K562 treated with DMSO at 1 percent for 24 hours (cell line): ENCODE measurements around the gene IFT22. TPM values are rescaled to one million over a fixed set of nuclear protein-coding genes. Genes with fewer than 3 reads are reported as not detected.

Source experiments
- total RNA-seq: library from RNA; unstranded; fragments of 300-600 nt; gene quantifications from 2 replicates; pipeline ENCODE4 v1.2.3, GENCODE V29; 2022; ENCODE audit warnings: low read depth; ENCODE audit not compliant: insufficient read depth

IFT22 gene
- total RNA-seq = 18.8 and 22.8 TPM in 2 replicates

GRCh38 chr7:101321491-101322401 is at the start of gene IFT22:
Gene IFT22 (minus strand): TSS chr7:101321812. CDS start chr7:101321709, 103 bp downstream.

GRCh38 chr7:101362334-101363195 is 41.0 kb upstream of the IFT22 start, which contains the start of gene COL26A1:
Gene COL26A1 (plus strand): TSS chr7:101362875. CDS start chr7:101363033, 158 bp downstream.

Other genes starting within 250 kb of the IFT22 start
- 23.1 and 23.6 TPM in 2 replicates for gene TRIM56, start 236.3 kb downstream of the IFT22 start, total RNA-seq
- 2.8 and 3.3 TPM in 2 replicates for gene SERPINE1, start 194.7 kb downstream of the IFT22 start, total RNA-seq
- gene AP1S1, start 167.3 kb downstream of the IFT22 start, total RNA-seq = 101 and 118 TPM in 2 replicates
- 0.91 and 1.0 TPM in 2 replicates for gene VGF, start 156.2 kb downstream of the IFT22 start, total RNA-seq
- 0.16 TPM in 1 of 2 replicates, not detected in the other for gene NAT16, start 141.5 kb downstream of the IFT22 start, total RNA-seq
- gene MOGAT3, start 120.8 kb downstream of the IFT22 start, total RNA-seq = not detected in 2 replicates
- 86.0 and 89.6 TPM in 2 replicates for gene PLOD3, start 104.2 kb downstream of the IFT22 start, total RNA-seq
- gene ZNHIT1, start 103.6 kb downstream of the IFT22 start, total RNA-seq = 144 and 145 TPM in 2 replicates
- 26.4 and 30.3 TPM in 2 replicates for gene CLDN15, start 84.0 kb downstream of the IFT22 start, total RNA-seq
- 145 and 172 TPM in 2 replicates for gene FIS1, start 76.7 kb downstream of the IFT22 start, total RNA-seq
- 1.5 and 3.0 TPM in 2 replicates for gene COL26A1, start 41.1 kb upstream of the IFT22 start, total RNA-seq